GM13976 (cell line): ENCODE measurements around the gene SRGAP1.
"Not testable (repeated sequence)": the region's sequence is repeated elsewhere in the genome, so short reads cannot be mapped to it uniquely, and the experiment has no call there.

Experiments used
- DNase-seq: peaks from one replicate; pipeline ENCODE4 v3.0.0; 2012; ENCODE audit warnings: low spot score
- CTCF ChIP-seq: IDR thresholded peaks from 2 replicates; pipeline ENCODE4 v1.5.1; 2012; ENCODE audit warnings: borderline replicate concordance, mild to moderate bottlenecking; ENCODE audit not compliant: insufficient read depth; ENCODE audit errors: extremely low read depth, missing control alignments, control extremely low read depth
- in situ Hi-C: fragments of 300-500 bp; cut with MboI; formaldehyde crosslinking; loops from one replicate; pipeline ENCODE4 v1.12.0; 2022; ENCODE audit warnings: low sequenced_read_pairs, mixed read lengths, inconsistent platforms; ENCODE audit not compliant: unreplicated experiment

Gene SRGAP1

DNA sequence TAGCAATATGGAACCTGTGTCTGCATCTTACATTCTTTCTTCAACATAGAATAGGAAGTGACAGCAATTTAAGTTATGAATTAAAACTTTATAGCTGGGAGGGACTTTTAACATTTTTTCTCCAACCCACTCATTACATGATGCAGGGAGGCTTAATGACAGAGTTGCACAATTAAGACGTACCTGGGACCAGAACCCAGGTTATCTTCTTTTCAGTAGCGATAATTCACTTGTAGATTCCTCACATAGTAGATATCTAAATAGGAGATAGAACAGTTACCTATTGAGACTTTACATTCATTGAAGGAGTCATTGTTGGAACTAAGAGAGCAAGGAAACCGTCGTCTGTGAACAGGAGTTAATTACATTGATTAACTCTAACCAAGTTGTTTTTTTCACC lies 5.1 kb downstream of the SRGAP1 start:
- in situ Hi-C loops, result loop anchor here (10.0 kb wide), 1 partner anchor 405 kb away; no protein-coding TSS in a partner anchor
- TF ChIP-seq CTCF, result no peak
- DNase-seq, result no peak

- TF ChIP-seq CTCF, result no peak
- in situ Hi-C loops, result no loop called here
- no peak for DNase-seq
Measured at GRCh38 chr12:63853978-63854377, 9.5 kb downstream of the SRGAP1 start.

DNA sequence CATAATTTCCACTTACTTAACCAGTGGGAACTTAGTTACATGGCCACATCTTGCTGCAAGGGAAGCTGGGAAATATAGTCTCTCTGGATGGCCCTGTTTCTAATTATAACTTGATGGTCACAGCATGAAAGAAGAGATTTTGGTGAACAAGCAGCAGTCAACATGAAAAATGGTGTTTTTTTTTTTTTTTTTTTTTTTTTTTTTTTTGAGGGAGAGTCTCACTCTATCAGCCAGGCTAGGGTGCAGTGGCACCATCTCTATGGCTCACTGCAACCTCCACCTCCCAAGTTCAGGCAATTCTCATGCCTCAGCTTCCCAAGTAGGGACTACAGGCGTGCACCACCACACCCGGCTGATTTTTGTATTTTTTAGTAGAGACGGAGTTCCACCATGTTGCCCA lies 10.8 kb downstream of the SRGAP1 start:
- no peak for TF ChIP-seq CTCF
- DNase-seq, result no peak

DNA sequence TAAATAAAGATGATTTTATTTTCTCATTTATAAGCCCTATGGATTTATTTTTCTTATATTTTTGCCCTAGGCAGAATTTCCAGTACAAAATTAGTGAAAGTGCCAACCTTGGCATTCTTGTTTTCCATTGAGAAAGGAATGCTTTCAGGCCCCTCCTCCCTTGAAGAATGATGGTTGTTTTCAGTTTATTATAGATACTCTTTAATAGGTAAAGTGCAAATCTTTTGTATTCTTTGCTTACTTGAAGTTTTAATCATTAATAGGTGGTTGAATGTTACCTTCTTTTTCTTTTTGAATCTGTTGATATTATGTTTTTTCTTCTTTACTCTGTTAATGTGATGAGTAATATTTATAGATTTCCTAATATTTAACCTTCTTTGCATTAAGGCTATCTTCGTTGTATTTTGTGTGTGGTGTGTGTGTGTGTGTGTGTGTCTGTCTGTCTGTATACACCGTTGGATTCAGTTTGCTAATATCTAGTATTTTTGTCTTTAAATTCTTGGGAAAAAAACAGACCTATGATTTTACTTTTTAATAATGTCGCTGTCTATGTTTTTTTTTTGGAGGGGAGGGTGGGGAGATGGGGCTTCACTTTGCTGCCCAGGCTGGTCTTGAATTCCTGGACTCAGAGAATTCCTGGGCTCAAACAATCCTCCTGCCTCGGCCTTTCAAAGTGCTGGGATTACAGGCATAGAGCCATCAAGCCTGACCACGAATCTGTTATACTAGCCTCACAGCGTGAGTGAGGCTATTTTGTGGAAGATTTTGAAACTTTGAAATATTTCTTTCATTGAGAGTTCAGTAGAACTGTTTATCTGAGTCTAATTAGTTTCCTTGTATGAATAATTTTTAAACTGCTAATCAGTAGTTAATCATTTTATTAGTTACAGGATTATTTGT lies 13.5 kb downstream of the SRGAP1 start:
- DNase-seq, result no peak
- TF ChIP-seq CTCF, result no peak
- in situ Hi-C loops, result no loop called here

More for the DNA sequence above, 10.8 kb downstream of the SRGAP1 start:
- in situ Hi-C loops, result no loop called here

DNA sequence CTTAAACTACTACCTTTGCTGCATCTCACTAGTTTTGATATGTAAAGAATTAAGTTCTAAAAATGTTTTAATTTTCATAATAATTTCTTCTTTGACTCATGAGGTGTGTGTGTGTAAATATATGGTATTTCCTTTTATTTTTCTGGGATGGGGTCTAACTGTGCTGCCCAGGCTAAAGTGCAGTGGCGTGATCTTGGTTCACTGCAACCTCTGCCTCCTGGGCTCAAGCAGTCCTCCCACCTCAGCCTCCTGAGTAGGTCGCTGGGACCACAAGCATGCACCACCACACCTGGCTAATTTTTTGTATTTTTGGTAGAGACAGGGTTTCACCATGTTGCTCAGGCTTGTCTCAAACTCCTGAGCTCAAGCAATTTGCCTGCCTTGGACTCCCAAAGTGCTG lies 15.4 kb downstream of the SRGAP1 start:
- DNase-seq, in situ Hi-C loops: not testable (repeated sequence)

GRCh38 chr12:63862187-63862968 lies 17.9 kb downstream of the SRGAP1 start:
- in situ Hi-C loops, result no loop called here
- DNase-seq, result no peak
- no peak for TF ChIP-seq CTCF

GRCh38 chr12:63862969-63863230 lies 18.4 kb downstream of the SRGAP1 start:
- no peak for TF ChIP-seq CTCF
- in situ Hi-C loops, result no loop called here
- no peak for DNase-seq
